ENCODE data around the gene PLCL1.

Gene PLCL1

GRCh38 chr2:197890168-197890567, 85.8 kb downstream of the PLCL1 start:
- DNase-seq, result no peak

- DNase-seq, result no peak
These were observed 87.6 kb downstream of the PLCL1 start for GRCh38 chr2:197891897-197892442.

GRCh38 chr2:197893403-197894177, 89.2 kb downstream of the PLCL1 start:
- DNase-seq, result no peak

GRCh38 chr2:197894751-197895274, 90.4 kb downstream of the PLCL1 start:
- no peak for DNase-seq

GRCh38 chr2:197897960-197898678, 93.7 kb downstream of the PLCL1 start:
- DNase-seq, result no peak

GRCh38 chr2:197904446-197904845, 100.1 kb downstream of the PLCL1 start:
- DNase-seq, result no peak

- DNase-seq, result no peak
These were observed 103.8 kb downstream of the PLCL1 start for GRCh38 chr2:197908156-197908555.

GRCh38 chr2:197908990-197909776, 104.8 kb downstream of the PLCL1 start:
- DNase-seq, result peak; percentile 91

- DNase-seq, result peak; percentile 59
These were observed 107.3 kb downstream of the PLCL1 start for GRCh38 chr2:197911667-197912066.

- no peak for DNase-seq
These were observed 108.7 kb downstream of the PLCL1 start for GRCh38 chr2:197913084-197913483.

- no peak for DNase-seq
These were observed 110.4 kb downstream of the PLCL1 start for GRCh38 chr2:197914778-197915177.

GRCh38 chr2:197915548-197916265, 111.3 kb downstream of the PLCL1 start:
- DNase-seq, result no peak

- DNase-seq, result no peak
These were observed 115.1 kb downstream of the PLCL1 start for GRCh38 chr2:197919487-197919886.

- no peak for DNase-seq
These were observed 115.7 kb downstream of the PLCL1 start for GRCh38 chr2:197920088-197920487.

- DNase-seq, result no peak
These were observed 116.3 kb downstream of the PLCL1 start for GRCh38 chr2:197920592-197921201.

GRCh38 chr2:197924483-197924882, 120.1 kb downstream of the PLCL1 start:
- DNase-seq, result no peak

GRCh38 chr2:197925204-197925603, 120.8 kb downstream of the PLCL1 start:
- DNase-seq, result no peak

- no peak for DNase-seq
These were observed 121.6 kb downstream of the PLCL1 start for GRCh38 chr2:197925976-197926375.

GRCh38 chr2:197926673-197927072, 122.3 kb downstream of the PLCL1 start:
- DNase-seq, result no peak

- no peak for DNase-seq
These were observed 123.6 kb downstream of the PLCL1 start for GRCh38 chr2:197927994-197928393.

- peak; percentile 52 for DNase-seq
These were observed 124.9 kb downstream of the PLCL1 start for GRCh38 chr2:197929008-197929885.
